Fibroblast of pulmonary artery (primary cell): Measurements from ENCODE around the gene CCR5.

ENCODE experiments used
- DNase-seq: peaks from one replicate; pipeline ENCODE4 v3.0.0-alpha.2; 2010; ENCODE audit warnings: low read depth
- H3K4me3 ChIP-seq: replicated peaks from 2 replicates; pipeline ENCODE4 v1.5.1; 2011; ENCODE audit warnings: low read depth, mild to moderate bottlenecking, control low read depth, low read length, moderate library complexity
- CTCF ChIP-seq: IDR thresholded peaks from 2 replicates; pipeline ENCODE4 v1.5.1; 2011; ENCODE audit warnings: mild to moderate bottlenecking, control low read depth, low read length, inconsistent platforms; ENCODE audit errors: missing control alignments

The CCR5 gene

DNA sequence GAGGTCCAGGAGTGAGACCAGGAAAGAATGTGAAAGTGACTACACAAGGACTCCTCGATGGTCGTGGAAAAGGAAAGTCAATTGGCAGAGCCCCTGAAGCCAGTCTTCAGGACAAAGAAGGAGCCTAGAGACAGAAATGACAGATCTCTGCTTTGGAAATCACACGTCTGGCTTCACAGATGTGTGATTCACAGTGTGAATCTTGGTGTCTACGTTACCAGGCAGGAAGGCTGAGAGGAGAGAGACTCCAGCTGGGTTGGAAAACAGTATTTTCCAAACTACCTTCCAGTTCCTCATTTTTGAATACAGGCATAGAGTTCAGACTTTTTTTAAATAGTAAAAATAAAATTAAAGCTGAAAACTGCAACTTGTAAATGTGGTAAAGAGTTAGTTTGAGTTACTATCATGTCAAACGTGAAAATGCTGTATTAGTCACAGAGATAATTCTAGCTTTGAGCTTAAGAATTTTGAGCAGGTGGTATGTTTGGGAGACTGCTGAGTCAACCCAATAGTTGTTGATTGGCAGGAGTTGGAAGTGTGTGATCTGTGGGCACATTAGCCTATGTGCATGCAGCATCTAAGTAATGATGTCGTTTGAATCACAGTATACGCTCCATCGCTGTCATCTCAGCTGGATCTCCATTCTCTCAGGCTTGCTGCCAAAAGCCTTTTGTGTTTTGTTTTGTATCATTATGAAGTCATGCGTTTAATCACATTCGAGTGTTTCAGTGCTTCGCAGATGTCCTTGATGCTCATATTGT lies 10.8 kb upstream of the CCR5 start:
- DNase-seq: no peak
- no peak overlapping the region for H3K4me3 ChIP-seq
- TF ChIP-seq CTCF: no peak

GRCh38 chr3:46360907-46361306 lies 9.8 kb upstream of the CCR5 start:
- no peak for DNase-seq
- H3K4me3 ChIP-seq: no peak overlapping the region
- no peak for TF ChIP-seq CTCF

- no peak overlapping the region for H3K4me3 ChIP-seq
- DNase-seq: no peak
- TF ChIP-seq CTCF: no peak
Measured at GRCh38 chr3:46361408-46362283, 9.1 kb upstream of the CCR5 start.

DNA sequence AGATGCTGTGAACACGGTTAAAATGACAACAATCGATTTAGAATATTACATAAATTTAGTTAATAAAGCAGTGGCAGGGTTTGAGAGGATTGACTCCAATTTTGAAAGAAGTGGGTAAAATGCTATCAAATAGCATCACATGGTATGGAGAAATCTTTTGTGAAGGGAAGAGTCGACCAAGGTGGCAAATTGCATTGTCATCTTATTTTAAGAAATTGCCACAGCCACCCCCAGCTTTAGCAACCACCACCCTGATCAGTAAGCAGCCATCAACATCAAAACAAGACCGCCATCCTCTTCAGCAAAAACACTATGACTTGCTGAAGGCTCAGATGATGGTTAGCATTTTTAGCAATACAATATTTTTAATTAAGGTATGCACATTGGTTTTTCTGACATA lies 5.7 kb upstream of the CCR5 start:
- DNase-seq: no peak
- no peak overlapping the region for H3K4me3 ChIP-seq
- TF ChIP-seq CTCF: no peak

GRCh38 chr3:46365737-46366524 lies 4.8 kb upstream of the CCR5 start:
- no peak overlapping the region for H3K4me3 ChIP-seq
- no peak for TF ChIP-seq CTCF
- DNase-seq: no peak

DNA sequence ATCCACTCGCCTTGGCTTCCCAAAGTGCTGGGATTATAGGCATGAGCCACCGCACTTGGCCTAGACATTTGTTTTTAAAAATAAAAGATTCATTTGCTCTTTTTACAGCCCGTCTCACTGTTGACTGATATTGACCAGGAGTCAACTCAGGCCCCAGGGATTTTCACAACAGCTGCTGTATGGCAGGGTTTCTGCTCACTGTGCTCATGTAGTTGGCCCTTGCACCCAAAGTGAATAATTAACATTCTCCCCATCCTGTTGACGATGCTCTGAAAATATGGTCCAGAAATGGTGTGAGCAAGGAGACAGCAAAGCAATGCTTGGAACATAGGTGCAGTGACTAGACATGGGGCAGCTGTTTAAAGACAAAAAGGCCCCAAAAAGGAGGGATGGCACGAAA lies 2.9 kb upstream of the CCR5 start:
- TF ChIP-seq CTCF: no peak
- H3K4me3 ChIP-seq: no peak overlapping the region
- no peak for DNase-seq
